ENCODE data around the gene XRCC4. TPM values are rescaled to one million over a fixed set of nuclear protein-coding genes. Genes with fewer than 3 reads are reported as not detected.

The XRCC4 gene
- total and polyA plus RNA-seq, 2 of the 8 experiments (the other 6 are each of a cell fraction or from before 2014, with no cell fraction given): 3.0 to 8.3 TPM

GRCh38 chr5:83294246-83294645, 216.9 kb downstream of the XRCC4 start:
- Histone ChIP-seq H4K91ac (replicated peaks; ENCODE audit: insufficient read length, low read length) (no peak overlapping the region), H2BK120ac (replicated peaks; ENCODE audit: low read depth, low read length) (no peak overlapping the region), H3K9ac (replicated peaks in 1 of 4; ENCODE audit: extremely low read depth in 1 of 4, low read depth in 3 of 4, low read length in 3 of 4) (no peak overlapping the region), H3K79me2 (ENCODE audit: control insufficient read depth in 1 of 2, insufficient read depth in 2 of 2, low read length in 2 of 2) (no peaks in the 10 kb centered on the region), H3K9me3 (ENCODE audit: insufficient read depth in 2 of 2, low read depth in 1 of 2, low read length in 1 of 2) (peaks cover 0 to 2% of the 10 kb centered on the region in 2 experiments; a peak in 1 of 4 replicates), H3K36me3 (ENCODE audit: control insufficient read depth in 2 of 4, insufficient read depth in 4 of 4, low read length in 3 of 4) (no peaks in the 10 kb centered on the region; a peak in 1 of 8 replicates), H2BK5ac (ENCODE audit: low read depth, low read length) (no peak overlapping the region), H3K79me1 (ENCODE audit: low read depth, low read length) (no peaks in the 10 kb centered on the region), H3K56ac (replicated peaks; ENCODE audit: insufficient read length, low read depth, low read length) (no peak overlapping the region), H2BK12ac (ENCODE audit: low read depth, low read length) (no peak overlapping the region), H3K18ac (ENCODE audit: extremely low read depth, low read length) (no peak overlapping the region), H4K8ac (ENCODE audit: extremely low read depth, insufficient read depth, low read length) (no peak overlapping the region), H2AFZ (ENCODE audit: low read length) (no peak overlapping the region), H3K27me3 (replicated peaks in 1 of 4; ENCODE audit: control insufficient read depth in 3 of 4, extremely low read depth in 1 of 4, insufficient read depth in 3 of 4, low read length in 3 of 4) (no peaks in the 10 kb centered on the region), H3K4me2 (ENCODE audit: insufficient read depth in 1 of 2, low read depth in 2 of 2, low read length in 2 of 2) (no peak overlapping the region), H4K5ac (ENCODE audit: insufficient read length, low read depth, low read length) (no peak overlapping the region), H3K4ac (replicated peaks; ENCODE audit: insufficient read length, low read depth, low read length) (no peak overlapping the region), H3K4me3 (ENCODE audit: extremely low read depth in 1 of 4, insufficient read depth in 2 of 4, low read depth in 3 of 4, low read length in 4 of 4) (no peak overlapping the region), H3K14ac (ENCODE audit: insufficient read length) (no peak overlapping the region), H3K23ac (ENCODE audit: insufficient read length) (no peak overlapping the region), H2BK20ac (ENCODE audit: low read length) (no peak overlapping the region), H4K20me1 (replicated peaks in 1 of 2; ENCODE audit: control insufficient read depth in 1 of 2, insufficient read depth in 2 of 2, low read length in 2 of 2) (no peaks in the 10 kb centered on the region), H2AK5ac (ENCODE audit: low read depth, low read length) (no peak overlapping the region), H3K23me2 (ENCODE audit: low read depth, low read length) (no peaks in the 10 kb centered on the region), H3K4me1 (replicated peaks in 1 of 4; ENCODE audit: control insufficient read depth in 3 of 4, insufficient read depth in 4 of 4, low read length in 3 of 4) (no peaks in the 10 kb centered on the region), H2BK15ac (ENCODE audit: low read length) (no peak overlapping the region), H3K27ac (ENCODE audit: low read depth, low read length) (no peak overlapping the region)
- no peak for FAIRE-seq
- WGBS, 2 experiments (ENCODE audit: extremely low coverage in 1 of 2, insufficient coverage in 1 of 2, insufficient read length in 1 of 2, insufficient replicate concordance in 2 of 2, low coverage in 1 of 2, low lambda C conversion rate in 2 of 2, missing lambda C conversion rate in 1 of 2): 93% methylated on average over 2 of the region's 2 CpGs; no CpG with 5 or more reads in 1 of the 2 experiments
- no peak for DNase-seq (ENCODE audit: low read depth in 1 of 2, low spot score in 2 of 2)
- ChIA-PET CTCF (ENCODE audit: partially characterized antibody) (no interaction called here), POLR2A (ENCODE audit: partially characterized antibody) (no interaction called here)
- TF ChIP-seq PHF8 (conservative IDR thresholded peaks at IDR 0.05; ENCODE audit: low read depth, low read length) (no peak), USF2 (IDR thresholded peaks at IDR 0.05; ENCODE audit: low read length) (no peak)
